ENCODE measurements around the gene LZTFL1. TPM values are rescaled to one million over a fixed set of nuclear protein-coding genes. Genes with fewer than 3 reads are reported as not detected.

Gene LZTFL1
- total and polyA plus RNA-seq, 2 experiments from 2014 or later, result 6.3 to 13.9 TPM

DNA sequence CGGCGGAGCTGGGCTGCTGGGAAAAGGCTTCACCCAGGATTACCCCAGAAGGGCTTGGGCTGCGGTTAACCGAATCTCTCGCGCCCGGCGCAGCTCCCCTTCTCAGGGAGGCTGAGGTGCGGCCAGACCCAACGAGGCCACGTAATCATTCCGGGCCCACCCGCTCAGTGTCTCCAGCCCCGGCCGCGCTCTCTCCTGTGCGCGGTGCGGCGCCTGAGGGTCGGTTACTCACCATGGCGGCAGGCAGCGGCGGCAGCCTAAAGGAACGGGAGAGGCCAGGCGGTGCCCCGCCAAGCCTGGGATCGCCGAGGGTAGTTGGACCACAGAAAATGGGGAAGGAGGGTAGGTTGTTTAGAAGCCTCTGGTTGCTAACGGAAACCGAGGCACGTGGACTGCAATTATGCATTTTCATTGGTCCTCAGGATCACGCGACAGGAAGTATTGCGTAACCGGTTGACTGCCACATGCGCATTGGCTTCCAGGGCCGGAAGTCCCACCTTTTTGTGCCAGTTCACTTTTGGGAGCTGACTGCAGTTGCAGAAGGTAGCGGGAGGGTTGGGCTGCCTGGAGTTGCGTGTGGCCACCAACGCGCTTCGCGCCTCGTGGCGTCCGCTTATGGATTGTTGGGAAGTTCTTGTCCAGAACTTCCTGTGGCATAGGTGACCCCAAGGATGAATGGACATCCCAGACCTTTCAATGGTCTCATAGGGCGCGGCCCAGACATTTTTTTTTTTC, at the start of gene LZTFL1 (continued):
- TF ChIP-seq JUNB (IDR thresholded peaks at IDR 0.05; ENCODE audit: unreplicated experiment), result no peak

DNA sequence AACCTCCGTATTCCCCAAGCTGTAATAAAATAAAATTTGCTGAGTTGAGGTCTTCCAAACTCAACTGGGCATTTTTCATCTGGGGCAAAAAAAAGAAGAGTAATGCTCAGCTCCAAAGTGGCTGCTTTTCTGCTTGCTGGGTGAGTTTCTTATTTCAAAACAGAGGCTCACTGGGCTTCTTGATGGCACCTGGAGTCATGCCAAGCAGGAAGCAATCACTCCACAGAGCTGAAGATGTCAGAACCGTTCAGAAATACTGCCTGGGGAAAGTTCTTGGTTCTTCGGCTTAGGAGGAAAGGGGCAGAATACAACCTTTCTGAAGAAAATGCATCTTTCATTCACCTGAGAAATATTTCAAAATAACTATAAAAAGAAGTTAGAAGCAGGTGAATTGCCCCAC, 48.5 kb upstream of the LZTFL1 start:
- Histone ChIP-seq H3K4me2 (no peak overlapping the region), H3K9me2 (ENCODE audit: insufficient read depth) (no peaks in the 10 kb centered on the region), H2AFZ (no peak overlapping the region), H4K20me1 (replicated peaks; ENCODE audit: insufficient read depth) (no peaks in the 10 kb centered on the region; the same call in 1 of the 2 replicates), H3K4me1 (ENCODE audit: insufficient read depth) (no peaks in the 10 kb centered on the region; the same call in 1 of the 2 replicates), H3K79me2 (replicated peaks; ENCODE audit: insufficient read depth) (no peaks in the 10 kb centered on the region), H3K27me3 (ENCODE audit: insufficient read depth) (no peaks in the 10 kb centered on the region), H3K4me3 (no peak overlapping the region), H3K36me3 (ENCODE audit: insufficient read depth) (no peaks in the 10 kb centered on the region), H3K27ac (ENCODE audit: low read depth) (no peak overlapping the region), H3F3A (replicated peaks; ENCODE audit: low read depth) (no peaks in the 10 kb centered on the region)
- peaks cover 4% of the 10 kb centered on the region for H3K27me3 Mint-ChIP-seq (ENCODE audit: insufficient read depth, low read depth, poor library complexity)
- no peak overlapping the region for H3K27ac Mint-ChIP-seq
- no peak for DNase-seq (ENCODE audit: low spot score)
- H3K4me1 Mint-ChIP-seq, result peaks cover 16% of the 10 kb centered on the region; the same call in 2 of the 3 replicates
- no peaks in the 10 kb centered on the region for H3K36me3 Mint-ChIP-seq (ENCODE audit: low read depth)
- no peaks in the 10 kb centered on the region for H3K9me3 Mint-ChIP-seq
- ATAC-seq, result no peak
- no peak overlapping the region for H3K4me3 Mint-ChIP-seq
- TF ChIP-seq ZNF331 (CRISPR knock-in tag; IDR thresholded peaks at IDR 0.05; ENCODE audit: low read depth) (no peak), STAT1 (IDR thresholded peaks at IDR 0.05; ENCODE audit: unreplicated experiment) (no peak), POLR2AphosphoS5 (IDR thresholded peaks at IDR 0.05; ENCODE audit: low read depth) (no peak), CREB1 (CRISPR knock-in tag; IDR thresholded peaks at IDR 0.05; ENCODE audit: low read depth) (no peak), EZH2 (IDR thresholded peaks at IDR 0.05; ENCODE audit: low read depth, unreplicated experiment) (no peak), NANOG (IDR thresholded peaks at IDR 0.05; ENCODE audit: borderline replicate concordance) (no peak), JUNB (IDR thresholded peaks at IDR 0.05; ENCODE audit: unreplicated experiment) (no peak), ZNF114 (CRISPR knock-in tag; IDR thresholded peaks at IDR 0.05) (no peak)
- TF ChIP-seq, protein P1, sequence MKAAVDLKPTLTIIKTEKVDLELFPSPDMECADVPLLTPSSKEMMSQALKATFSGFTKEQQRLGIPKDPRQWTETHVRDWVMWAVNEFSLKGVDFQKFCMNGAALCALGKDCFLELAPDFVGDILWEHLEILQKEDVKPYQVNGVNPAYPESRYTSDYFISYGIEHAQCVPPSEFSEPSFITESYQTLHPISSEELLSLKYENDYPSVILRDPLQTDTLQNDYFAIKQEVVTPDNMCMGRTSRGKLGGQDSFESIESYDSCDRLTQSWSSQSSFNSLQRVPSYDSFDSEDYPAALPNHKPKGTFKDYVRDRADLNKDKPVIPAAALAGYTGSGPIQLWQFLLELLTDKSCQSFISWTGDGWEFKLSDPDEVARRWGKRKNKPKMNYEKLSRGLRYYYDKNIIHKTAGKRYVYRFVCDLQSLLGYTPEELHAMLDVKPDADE (IDR thresholded peaks at IDR 0.05), result no peak
- TF ChIP-seq, protein P2, sequence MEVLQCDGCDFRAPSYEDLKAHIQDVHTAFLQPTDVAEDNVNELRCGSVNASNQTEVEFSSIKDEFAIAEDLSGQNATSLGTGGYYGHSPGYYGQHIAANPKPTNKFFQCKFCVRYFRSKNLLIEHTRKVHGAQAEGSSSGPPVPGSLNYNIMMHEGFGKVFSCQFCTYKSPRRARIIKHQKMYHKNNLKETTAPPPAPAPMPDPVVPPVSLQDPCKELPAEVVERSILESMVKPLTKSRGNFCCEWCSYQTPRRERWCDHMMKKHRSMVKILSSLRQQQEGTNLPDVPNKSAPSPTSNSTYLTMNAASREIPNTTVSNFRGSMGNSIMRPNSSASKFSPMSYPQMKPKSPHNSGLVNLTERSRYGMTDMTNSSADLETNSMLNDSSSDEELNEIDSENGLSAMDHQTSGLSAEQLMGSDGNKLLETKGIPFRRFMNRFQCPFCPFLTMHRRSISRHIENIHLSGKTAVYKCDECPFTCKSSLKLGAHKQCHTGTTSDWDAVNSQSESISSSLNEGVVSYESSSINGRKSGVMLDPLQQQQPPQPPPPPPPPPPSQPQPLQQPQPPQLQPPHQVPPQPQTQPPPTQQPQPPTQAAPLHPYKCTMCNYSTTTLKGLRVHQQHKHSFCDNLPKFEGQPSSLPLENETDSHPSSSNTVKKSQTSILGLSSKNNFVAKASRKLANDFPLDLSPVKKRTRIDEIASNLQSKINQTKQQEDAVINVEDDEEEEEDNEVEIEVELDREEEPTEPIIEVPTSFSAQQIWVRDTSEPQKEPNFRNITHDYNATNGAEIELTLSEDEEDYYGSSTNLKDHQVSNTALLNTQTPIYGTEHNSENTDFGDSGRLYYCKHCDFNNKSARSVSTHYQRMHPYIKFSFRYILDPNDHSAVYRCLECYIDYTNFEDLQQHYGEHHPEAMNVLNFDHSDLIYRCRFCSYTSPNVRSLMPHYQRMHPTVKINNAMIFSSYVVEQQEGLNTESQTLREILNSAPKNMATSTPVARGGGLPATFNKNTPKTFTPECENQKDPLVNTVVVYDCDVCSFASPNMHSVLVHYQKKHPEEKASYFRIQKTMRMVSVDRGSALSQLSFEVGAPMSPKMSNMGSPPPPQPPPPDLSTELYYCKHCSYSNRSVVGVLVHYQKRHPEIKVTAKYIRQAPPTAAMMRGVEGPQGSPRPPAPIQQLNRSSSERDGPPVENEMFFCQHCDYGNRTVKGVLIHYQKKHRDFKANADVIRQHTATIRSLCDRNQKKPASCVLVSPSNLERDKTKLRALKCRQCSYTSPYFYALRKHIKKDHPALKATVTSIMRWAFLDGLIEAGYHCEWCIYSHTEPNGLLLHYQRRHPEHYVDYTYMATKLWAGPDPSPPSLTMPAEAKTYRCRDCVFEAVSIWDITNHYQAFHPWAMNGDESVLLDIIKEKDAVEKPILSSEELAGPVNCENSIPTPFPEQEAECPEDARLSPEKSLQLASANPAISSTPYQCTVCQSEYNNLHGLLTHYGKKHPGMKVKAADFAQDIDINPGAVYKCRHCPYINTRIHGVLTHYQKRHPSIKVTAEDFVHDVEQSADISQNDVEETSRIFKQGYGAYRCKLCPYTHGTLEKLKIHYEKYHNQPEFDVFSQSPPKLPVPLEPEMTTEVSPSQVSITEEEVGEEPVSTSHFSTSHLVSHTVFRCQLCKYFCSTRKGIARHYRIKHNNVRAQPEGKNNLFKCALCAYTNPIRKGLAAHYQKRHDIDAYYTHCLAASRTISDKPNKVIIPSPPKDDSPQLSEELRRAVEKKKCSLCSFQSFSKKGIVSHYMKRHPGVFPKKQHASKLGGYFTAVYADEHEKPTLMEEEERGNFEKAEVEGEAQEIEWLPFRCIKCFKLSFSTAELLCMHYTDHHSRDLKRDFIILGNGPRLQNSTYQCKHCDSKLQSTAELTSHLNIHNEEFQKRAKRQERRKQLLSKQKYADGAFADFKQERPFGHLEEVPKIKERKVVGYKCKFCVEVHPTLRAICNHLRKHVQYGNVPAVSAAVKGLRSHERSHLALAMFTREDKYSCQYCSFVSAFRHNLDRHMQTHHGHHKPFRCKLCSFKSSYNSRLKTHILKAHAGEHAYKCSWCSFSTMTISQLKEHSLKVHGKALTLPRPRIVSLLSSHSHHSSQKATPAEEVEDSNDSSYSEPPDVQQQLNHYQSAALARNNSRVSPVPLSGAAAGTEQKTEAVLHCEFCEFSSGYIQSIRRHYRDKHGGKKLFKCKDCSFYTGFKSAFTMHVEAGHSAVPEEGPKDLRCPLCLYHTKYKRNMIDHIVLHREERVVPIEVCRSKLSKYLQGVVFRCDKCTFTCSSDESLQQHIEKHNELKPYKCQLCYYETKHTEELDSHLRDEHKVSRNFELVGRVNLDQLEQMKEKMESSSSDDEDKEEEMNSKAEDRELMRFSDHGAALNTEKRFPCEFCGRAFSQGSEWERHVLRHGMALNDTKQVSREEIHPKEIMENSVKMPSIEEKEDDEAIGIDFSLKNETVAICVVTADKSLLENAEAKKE (CRISPR knock-in tag; IDR thresholded peaks at IDR 0.05), result no peak
- TF ChIP-seq, protein P3, sequence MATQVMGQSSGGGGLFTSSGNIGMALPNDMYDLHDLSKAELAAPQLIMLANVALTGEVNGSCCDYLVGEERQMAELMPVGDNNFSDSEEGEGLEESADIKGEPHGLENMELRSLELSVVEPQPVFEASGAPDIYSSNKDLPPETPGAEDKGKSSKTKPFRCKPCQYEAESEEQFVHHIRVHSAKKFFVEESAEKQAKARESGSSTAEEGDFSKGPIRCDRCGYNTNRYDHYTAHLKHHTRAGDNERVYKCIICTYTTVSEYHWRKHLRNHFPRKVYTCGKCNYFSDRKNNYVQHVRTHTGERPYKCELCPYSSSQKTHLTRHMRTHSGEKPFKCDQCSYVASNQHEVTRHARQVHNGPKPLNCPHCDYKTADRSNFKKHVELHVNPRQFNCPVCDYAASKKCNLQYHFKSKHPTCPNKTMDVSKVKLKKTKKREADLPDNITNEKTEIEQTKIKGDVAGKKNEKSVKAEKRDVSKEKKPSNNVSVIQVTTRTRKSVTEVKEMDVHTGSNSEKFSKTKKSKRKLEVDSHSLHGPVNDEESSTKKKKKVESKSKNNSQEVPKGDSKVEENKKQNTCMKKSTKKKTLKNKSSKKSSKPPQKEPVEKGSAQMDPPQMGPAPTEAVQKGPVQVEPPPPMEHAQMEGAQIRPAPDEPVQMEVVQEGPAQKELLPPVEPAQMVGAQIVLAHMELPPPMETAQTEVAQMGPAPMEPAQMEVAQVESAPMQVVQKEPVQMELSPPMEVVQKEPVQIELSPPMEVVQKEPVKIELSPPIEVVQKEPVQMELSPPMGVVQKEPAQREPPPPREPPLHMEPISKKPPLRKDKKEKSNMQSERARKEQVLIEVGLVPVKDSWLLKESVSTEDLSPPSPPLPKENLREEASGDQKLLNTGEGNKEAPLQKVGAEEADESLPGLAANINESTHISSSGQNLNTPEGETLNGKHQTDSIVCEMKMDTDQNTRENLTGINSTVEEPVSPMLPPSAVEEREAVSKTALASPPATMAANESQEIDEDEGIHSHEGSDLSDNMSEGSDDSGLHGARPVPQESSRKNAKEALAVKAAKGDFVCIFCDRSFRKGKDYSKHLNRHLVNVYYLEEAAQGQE (IDR thresholded peaks at IDR 0.05; ENCODE audit: unreplicated experiment), result no peak
- TF ChIP-seq, protein P4, sequence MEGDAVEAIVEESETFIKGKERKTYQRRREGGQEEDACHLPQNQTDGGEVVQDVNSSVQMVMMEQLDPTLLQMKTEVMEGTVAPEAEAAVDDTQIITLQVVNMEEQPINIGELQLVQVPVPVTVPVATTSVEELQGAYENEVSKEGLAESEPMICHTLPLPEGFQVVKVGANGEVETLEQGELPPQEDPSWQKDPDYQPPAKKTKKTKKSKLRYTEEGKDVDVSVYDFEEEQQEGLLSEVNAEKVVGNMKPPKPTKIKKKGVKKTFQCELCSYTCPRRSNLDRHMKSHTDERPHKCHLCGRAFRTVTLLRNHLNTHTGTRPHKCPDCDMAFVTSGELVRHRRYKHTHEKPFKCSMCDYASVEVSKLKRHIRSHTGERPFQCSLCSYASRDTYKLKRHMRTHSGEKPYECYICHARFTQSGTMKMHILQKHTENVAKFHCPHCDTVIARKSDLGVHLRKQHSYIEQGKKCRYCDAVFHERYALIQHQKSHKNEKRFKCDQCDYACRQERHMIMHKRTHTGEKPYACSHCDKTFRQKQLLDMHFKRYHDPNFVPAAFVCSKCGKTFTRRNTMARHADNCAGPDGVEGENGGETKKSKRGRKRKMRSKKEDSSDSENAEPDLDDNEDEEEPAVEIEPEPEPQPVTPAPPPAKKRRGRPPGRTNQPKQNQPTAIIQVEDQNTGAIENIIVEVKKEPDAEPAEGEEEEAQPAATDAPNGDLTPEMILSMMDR (conservative IDR thresholded peaks at IDR 0.05; ENCODE audit: low read depth in 2 of 2), result no peak

All from GM23338 (cell line).